ENCODE data around the gene OSGEP.

GRCh38 chr14:20485900-20486299 lies 31.3 kb upstream of the OSGEP start:
- no peak for TF ChIP-seq CTCF (conservative IDR thresholded peaks at IDR 0.05; ENCODE audit: low read depth, low read length)
- no peak for TF ChIP-seq EZH2phosphoT487 (IDR thresholded peaks at IDR 0.05; ENCODE audit: borderline replicate concordance, low read length)
